Testis (tissue), 2 donors: ENCODE data around the gene TCF23.

Experiments
- POLR2A ChIP-seq: fragments of 450-650 bp; IDR thresholded peaks from one replicate; pipeline ENCODE4 v1.6.1; 2017; ENCODE audit warnings: antibody characterized with exemption, mild to moderate bottlenecking, moderate library complexity
- TF ChIP-seq, protein P1 (sequence below), 3 experiments: fragments of 450-650 bp in 2 of 3; fragments of 200-600 bp in 1 of 3; sonication (generic) in 1 of 3; IDR thresholded peaks; one replicate each; pipeline ENCODE4 v1.5.1; 2016 to 2019; ENCODE audit warnings: antibody characterized with exemption in 3 of 3, mild to moderate bottlenecking in 2 of 3, moderate library complexity in 1 of 3

DNA sequence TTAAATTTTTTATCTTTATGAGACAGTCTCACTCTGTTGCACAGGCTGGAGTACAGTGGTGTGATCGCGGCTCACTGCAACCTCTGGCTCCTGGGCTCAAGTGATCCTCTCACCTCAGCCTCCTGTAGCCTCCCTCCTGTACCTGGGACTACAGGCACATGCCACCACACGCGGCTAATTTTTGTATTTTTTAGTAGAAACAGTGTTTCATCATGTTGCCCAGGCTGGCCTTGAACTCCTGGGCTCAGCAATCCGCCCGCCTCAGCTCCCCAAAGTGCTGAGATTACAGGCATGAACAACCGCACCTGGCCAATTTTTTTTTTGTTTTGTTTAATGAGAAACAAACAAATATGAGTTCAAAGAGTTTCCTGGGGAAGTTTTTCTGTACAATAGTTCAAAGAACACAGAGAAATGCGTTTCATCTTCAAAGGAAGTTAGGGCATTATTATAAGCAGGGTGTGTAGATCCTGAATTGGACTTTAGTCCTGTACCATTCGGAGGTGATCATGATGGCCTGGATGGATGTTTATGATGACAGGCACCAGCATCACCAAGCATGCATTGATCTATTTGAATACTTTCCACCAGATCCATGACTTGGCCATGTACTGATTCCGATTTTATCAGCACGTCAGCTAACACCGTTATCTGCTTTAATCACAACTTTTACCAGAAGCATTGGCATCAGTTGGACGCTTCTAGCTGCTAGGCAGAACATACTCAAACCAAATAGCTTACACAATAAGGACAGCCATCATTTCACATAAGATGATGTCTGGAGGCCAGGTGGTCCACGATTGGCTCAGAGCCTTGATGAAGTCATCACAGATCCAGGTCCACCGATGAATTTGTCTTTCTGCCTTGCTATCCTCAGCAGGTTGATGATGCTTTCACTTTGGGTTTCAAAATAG, 28.9 kb downstream of the TCF23 start:
- TF ChIP-seq, protein P1, sequence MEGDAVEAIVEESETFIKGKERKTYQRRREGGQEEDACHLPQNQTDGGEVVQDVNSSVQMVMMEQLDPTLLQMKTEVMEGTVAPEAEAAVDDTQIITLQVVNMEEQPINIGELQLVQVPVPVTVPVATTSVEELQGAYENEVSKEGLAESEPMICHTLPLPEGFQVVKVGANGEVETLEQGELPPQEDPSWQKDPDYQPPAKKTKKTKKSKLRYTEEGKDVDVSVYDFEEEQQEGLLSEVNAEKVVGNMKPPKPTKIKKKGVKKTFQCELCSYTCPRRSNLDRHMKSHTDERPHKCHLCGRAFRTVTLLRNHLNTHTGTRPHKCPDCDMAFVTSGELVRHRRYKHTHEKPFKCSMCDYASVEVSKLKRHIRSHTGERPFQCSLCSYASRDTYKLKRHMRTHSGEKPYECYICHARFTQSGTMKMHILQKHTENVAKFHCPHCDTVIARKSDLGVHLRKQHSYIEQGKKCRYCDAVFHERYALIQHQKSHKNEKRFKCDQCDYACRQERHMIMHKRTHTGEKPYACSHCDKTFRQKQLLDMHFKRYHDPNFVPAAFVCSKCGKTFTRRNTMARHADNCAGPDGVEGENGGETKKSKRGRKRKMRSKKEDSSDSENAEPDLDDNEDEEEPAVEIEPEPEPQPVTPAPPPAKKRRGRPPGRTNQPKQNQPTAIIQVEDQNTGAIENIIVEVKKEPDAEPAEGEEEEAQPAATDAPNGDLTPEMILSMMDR (IDR thresholded peaks at IDR 0.05) = no peak
- no peak for TF ChIP-seq POLR2A
